ENCODE measurements around the gene PLCD3. TPM values are rescaled to one million over a fixed set of nuclear protein-coding genes. Genes with fewer than 3 reads are reported as not detected.

PLCD3 gene
- total and polyA plus RNA-seq, 10 of the 15 experiments (the other 5 are each of a cell fraction or from before 2014, with no cell fraction given) = 0.02 to 1.6 (median 0.44) TPM

- no peak for TF ChIP-seq ELK1 (IDR thresholded peaks at IDR 0.05; ENCODE audit: low read depth, low read length)
- no peak for TF ChIP-seq ASH2L (IDR thresholded peaks at IDR 0.05; ENCODE audit: borderline replicate concordance, low read depth)
Observed at GRCh38 chr17:45086391-45086790, 45.9 kb downstream of the PLCD3 start (continued).

- Histone ChIP-seq H3K79me2 (ENCODE audit: control insufficient read depth, insufficient read depth, low read length) (peaks cover 23% of the 10 kb centered on the region), H3K4me1 (ENCODE audit: control insufficient read depth, insufficient read depth, low read length) (peaks cover 12% of the 10 kb centered on the region), H4K20me1 (ENCODE audit: control insufficient read depth, insufficient read depth) (no peaks in the 10 kb centered on the region), H3K27me3 (replicated peaks in 1 of 2; ENCODE audit: control insufficient read depth in 2 of 2, insufficient read depth in 2 of 2, low read length in 1 of 2) (no peaks in the 10 kb centered on the region), H3K4me2 (ENCODE audit: control insufficient read depth, insufficient read depth) (no peak overlapping the region), H2AFZ (ENCODE audit: control insufficient read depth, low read depth, low read length) (no peak overlapping the region), H3K9me3 (replicated peaks; ENCODE audit: control insufficient read depth, insufficient read depth, low read length) (no peaks in the 10 kb centered on the region), H3K36me3 (ENCODE audit: control insufficient read depth in 2 of 2, insufficient read depth in 2 of 2, low read length in 1 of 2) (peaks cover 9 to 22% of the 10 kb centered on the region in 2 experiments), H3K27ac (ENCODE audit: control insufficient read depth, insufficient read depth) (no peak overlapping the region), H3K9ac (ENCODE audit: control insufficient read depth, insufficient read depth, low read length) (no peak overlapping the region), H3K4me3 (no peak overlapping the region)
- FAIRE-seq (no peak), ATAC-seq (no peak), DNase-seq (ENCODE audit: low read depth, low spot score) (no peak)
- no peak for TF ChIP-seq RB1 (IDR thresholded peaks at IDR 0.05; ENCODE audit: borderline replicate concordance)
- TF ChIP-seq NFYB (IDR thresholded peaks at IDR 0.05; ENCODE audit: insufficient read depth, low read depth, low read length) = no peak
- no peak for TF ChIP-seq CBFB (IDR thresholded peaks at IDR 0.05; ENCODE audit: low read depth)
- TF ChIP-seq RELA (IDR thresholded peaks at IDR 0.05; ENCODE audit: borderline replicate concordance, partially characterized antibody) = no peak
- no peak for TF ChIP-seq BRCA1 (IDR thresholded peaks at IDR 0.05; ENCODE audit: low read depth, low read length)
- TF ChIP-seq, protein P1, sequence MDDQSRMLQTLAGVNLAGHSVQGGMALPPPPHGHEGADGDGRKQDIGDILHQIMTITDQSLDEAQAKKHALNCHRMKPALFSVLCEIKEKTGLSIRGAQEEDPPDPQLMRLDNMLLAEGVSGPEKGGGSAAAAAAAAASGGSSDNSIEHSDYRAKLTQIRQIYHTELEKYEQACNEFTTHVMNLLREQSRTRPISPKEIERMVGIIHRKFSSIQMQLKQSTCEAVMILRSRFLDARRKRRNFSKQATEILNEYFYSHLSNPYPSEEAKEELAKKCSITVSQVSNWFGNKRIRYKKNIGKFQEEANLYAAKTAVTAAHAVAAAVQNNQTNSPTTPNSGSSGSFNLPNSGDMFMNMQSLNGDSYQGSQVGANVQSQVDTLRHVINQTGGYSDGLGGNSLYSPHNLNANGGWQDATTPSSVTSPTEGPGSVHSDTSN (IDR thresholded peaks at IDR 0.05; ENCODE audit: insufficient replicate concordance, low read depth, low read length) = no peak
- TF ChIP-seq ETV6 (conservative IDR thresholded peaks at IDR 0.05 in 1 of 2, IDR thresholded peaks at IDR 0.05 in 1 of 2; ENCODE audit: borderline replicate concordance in 1 of 2, low read depth in 1 of 2) = no peak
- no peak for TF ChIP-seq ASH2L (IDR thresholded peaks at IDR 0.05; ENCODE audit: borderline replicate concordance, low read depth)
- no peak for TF ChIP-seq SIX5 (IDR thresholded peaks at IDR 0.05; ENCODE audit: low read depth, low read length, severe bottlenecking)
- TF ChIP-seq, protein P2, sequence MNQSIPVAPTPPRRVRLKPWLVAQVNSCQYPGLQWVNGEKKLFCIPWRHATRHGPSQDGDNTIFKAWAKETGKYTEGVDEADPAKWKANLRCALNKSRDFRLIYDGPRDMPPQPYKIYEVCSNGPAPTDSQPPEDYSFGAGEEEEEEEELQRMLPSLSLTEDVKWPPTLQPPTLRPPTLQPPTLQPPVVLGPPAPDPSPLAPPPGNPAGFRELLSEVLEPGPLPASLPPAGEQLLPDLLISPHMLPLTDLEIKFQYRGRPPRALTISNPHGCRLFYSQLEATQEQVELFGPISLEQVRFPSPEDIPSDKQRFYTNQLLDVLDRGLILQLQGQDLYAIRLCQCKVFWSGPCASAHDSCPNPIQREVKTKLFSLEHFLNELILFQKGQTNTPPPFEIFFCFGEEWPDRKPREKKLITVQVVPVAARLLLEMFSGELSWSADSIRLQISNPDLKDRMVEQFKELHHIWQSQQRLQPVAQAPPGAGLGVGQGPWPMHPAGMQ (IDR thresholded peaks at IDR 0.05; ENCODE audit: borderline replicate concordance) = no peak
- TF ChIP-seq TCF12 (IDR thresholded peaks at IDR 0.05; ENCODE audit: low read depth, low read length) = no peak
- no peak for TF ChIP-seq FOXK2 (IDR thresholded peaks at IDR 0.05)
- no peak for TF ChIP-seq MAX (IDR thresholded peaks at IDR 0.05; ENCODE audit: low read depth, low read length)
- no peak for TF ChIP-seq NBN (IDR thresholded peaks at IDR 0.05)
- SMC1A ChIA-PET (ENCODE audit: uncharacterized antibody, unreplicated experiment) = no interaction called here
- RAD21 ChIA-PET (ENCODE audit: unreplicated experiment) = no interaction called here
- no TSS peak for BruUV-seq (replicated peaks)
- in situ Hi-C loops (cut with MboI) = no loop called here
- CTCF ChIA-PET = no interaction called here
- POLR2A ChIA-PET = interaction anchor here (0.6 kb wide), 2 partner anchors 12 to 52 kb away, joined by 4 to 5 read pairs; no protein-coding TSS in a partner anchor
- 98% methylated on average over 6 of the region's 6 CpGs for WGBS (ENCODE audit: insufficient coverage, insufficient replicate concordance, low lambda C conversion rate, missing lambda C conversion rate)
- intact Hi-C loops (cut with micrococcal nuclease; ENCODE audit: unreplicated experiment) = no loop called here
Observed at GRCh38 chr17:45081047-45081703, 51.1 kb downstream of the PLCD3 start.
